ENCODE results near the gene PRKCA.

Gene PRKCA

GRCh38 chr17:66527335-66527734, 224.9 kb downstream of the PRKCA start:
- no peak for FAIRE-seq

DNA sequence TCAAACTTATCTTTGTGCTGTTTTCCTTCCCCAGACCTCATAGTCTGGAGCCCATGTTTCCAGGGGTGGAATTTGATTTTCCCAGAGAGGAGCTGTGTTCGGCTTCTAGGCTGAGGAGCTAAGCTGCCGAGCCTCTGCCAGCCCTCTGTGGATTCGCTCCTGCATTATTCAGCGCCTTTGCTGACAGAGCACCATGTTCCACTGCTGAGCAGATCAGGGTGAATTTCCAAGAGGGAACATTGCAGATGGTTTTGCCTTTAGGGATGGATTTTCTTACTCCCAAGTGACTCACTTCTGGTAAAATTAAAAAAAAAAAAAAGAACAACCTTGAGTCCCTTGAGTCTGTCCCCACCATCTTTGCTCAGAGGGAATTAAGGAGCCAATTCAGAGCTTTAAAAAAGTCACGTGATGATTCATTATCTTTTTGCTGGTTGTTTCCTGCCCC, 229.5 kb downstream of the PRKCA start:
- no peak for FAIRE-seq

DNA sequence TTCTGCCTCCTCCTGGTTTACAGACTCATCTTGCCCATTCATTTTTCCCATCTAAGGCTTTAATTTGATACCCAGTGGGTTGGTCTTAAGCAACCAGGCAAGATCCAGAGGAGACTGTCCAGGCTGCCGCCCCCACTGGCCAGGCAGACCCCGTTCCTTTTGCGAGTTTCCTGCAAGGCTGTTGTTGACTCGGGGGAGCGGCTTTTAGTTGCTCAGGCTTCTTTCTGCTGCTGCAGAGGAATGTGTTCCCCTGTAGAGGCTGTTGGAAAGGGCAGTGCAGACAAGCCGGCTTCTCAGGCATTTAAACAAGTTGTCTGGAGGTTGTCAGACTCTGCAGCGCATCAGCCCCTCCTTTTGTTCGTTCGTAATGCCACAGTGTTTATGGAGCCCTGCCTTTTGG, 231.2 kb downstream of the PRKCA start:
- no peak for FAIRE-seq

DNA sequence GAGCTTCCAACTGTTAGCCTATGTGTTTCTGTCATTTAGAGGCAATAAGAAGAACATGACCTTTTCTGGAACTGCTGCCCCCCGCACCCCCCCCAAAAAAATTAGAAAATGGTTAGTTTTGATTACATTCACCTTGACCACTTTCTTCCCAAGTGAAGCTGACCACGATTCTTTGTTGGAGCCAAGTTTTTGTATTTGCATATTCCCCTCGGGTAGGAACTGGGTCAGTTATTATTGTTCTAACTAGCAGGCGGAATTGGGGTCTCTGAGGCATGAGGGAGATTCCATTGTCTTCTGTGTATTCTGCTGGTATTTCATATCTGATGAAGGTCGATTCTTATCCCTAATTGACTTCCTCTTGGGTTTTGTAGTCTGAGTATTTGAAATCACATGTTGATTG, 231.6 kb downstream of the PRKCA start:
- FAIRE-seq = no peak

DNA sequence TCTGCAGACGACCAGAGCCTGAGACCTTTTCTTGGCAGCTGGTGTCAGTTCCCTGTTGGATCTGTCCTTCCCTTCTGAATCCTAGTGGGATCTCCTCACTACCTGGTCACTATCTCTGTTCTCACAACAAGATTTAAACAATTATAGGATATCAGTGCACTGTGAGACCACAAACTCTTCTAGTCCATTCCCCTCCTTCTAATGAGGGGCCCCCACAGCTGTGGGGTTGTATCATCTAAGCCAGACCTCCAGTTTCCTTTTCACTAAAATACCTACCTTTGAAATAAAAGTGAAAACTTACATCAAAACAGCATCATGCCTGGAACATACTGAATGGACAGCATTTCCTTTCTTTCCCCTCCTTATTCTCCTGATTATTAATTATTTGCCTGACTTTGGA, 233.2 kb downstream of the PRKCA start:
- FAIRE-seq = no peak

DNA sequence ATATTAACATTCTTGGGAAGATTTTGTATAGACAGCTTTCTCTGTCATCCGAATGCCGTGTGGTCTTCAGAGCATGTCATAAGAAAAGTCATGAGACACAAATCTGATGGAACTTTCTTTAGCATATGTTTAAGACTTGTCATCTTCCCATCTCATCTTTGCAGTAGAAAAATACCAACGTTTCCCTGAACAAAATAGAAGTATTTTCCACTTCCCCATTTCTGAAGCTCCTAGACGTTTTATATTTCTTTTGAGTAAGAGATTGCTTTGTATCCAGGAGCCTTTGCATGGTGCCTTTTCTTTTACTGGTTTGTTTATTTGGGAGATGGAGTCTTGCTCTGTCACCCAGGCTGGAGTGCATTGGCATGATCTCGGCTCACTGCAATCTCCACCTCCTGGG, 235.1 kb downstream of the PRKCA start:
- FAIRE-seq = no peak

DNA sequence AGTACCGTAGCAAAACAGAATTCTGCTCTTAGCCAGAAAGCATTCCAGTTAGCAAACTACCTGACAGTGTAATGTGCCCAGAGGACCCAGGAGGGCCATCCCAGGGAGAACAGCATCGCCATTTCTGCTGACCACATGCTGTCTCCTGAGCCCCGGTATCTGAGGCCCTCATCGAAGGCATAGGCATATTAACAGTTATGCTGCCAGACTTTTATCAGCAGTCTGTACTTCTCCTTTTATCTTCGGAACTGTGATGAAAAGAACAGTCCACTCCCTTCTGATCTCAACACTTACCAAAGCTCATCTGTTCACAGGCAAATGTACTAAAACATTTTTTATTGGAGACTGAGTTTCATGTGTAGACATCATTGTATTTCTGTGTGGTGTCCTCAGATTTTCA, 236.4 kb downstream of the PRKCA start:
- no peak for FAIRE-seq

GRCh38 chr17:66540131-66540781, 237.8 kb downstream of the PRKCA start:
- no peak for FAIRE-seq

- FAIRE-seq = no peak
Observed at GRCh38 chr17:66541461-66542128, 239.2 kb downstream of the PRKCA start.

DNA sequence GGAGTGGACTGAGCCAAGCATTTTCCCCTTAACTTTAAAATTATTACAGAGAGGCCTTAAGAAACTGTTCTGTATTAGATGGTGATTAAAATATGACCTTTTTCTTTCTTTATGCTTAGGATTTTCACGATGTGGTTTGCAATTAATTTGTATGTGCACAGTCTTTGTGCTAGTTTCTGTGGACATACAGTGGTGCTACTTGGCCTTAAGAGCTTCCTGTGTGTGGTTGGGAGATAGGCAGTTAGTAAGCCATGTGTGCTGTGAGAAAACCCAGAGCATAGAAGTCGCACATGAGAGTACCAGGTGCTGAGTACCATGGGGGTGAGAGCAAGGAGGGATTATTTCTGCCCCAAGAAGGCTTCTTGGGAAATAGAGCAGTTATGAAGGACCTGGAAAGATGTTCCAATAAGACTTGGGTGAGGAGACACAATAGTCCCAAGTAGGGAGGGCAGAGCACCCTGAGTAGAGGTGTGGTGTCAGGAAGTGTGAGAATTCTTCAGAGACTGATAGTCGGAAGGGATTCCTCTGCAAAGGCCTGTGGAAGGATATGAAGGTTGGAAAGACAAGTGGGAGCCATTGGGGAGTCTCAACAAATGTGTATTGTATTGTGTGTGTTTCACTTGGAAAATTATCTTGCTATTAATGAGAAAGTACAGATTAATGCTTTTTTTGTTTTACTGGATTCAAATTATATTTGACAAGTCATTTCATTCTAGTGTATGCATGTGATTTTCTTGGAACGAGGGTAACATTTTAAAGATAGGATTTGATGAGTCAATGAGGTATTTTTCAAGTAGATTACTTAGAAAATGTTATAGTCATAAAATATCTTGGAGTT, 239.9 kb downstream of the PRKCA start:
- no peak for FAIRE-seq

- no peak for FAIRE-seq
Observed at GRCh38 chr17:66542967-66543520, 240.6 kb downstream of the PRKCA start.

GRCh38 chr17:66543526-66543925, 241.1 kb downstream of the PRKCA start:
- no peak for FAIRE-seq

GRCh38 chr17:66545918-66546317, 243.5 kb downstream of the PRKCA start:
- no peak for FAIRE-seq

DNA sequence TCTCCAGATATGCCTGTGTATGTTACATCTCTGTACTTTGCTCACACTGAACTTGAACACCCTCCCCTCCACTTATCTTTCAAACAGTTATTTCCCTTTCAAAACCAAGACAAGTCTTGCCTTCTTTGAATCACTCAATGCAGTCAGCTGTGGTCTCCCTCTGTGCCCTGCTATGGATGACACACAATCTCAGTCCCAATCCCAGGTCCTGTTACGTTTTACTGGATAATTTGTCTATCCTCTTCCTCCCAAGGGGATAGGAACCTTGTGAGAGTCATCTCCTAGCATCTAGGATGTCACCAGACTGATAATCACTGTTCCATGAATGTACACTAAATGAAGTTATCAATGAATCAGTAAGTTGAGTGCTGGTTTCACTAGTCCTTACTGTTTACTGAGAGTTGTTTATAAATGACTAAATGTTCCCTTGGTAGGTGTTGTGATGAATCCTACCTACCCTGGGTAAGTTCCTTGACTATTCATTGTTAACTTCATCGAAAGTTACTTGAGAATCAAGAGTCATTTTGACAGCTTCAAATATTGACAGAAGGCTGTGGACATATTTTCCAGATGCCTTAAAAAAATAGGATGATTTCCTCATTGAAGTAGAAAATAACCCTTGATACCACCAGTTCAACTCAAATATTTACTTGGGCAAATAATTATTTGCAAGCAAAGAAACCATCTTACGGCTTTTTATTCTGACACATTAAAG, 244.9 kb downstream of the PRKCA start:
- FAIRE-seq = no peak

GRCh38 chr17:66548158-66548557, 245.7 kb downstream of the PRKCA start:
- FAIRE-seq = no peak

DNA sequence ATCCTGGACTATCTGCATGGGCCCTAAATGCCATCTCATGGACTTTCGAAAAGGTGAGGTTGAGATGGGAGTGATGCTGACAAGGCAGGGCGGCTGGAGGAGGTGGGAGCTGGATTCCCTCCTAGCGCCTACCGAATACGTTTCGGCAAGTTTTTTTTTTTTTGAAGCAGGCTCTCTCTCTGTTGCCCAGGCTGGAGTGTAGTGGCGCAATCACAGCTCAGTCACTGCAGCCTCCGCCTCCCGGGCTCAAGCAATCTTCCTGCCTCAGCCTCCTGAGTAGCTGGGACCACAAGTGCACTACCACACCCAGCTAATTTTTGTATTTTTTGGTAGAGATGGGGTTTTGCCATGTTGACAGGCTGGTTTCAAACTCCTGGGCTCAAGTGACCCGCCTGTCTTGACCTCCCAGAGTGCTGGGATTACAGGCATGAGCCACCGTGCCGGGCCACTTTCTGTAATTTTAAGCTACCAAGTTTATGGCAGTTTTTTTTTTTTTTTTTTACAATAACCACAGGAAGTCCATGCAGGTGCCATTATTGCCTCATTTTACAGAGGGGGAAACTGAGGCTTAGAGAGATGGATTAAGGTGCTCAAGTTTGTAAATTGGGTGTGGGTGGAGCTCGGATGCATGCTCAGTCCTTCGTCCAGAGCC, 246.4 kb downstream of the PRKCA start:
- no peak for FAIRE-seq

DNA sequence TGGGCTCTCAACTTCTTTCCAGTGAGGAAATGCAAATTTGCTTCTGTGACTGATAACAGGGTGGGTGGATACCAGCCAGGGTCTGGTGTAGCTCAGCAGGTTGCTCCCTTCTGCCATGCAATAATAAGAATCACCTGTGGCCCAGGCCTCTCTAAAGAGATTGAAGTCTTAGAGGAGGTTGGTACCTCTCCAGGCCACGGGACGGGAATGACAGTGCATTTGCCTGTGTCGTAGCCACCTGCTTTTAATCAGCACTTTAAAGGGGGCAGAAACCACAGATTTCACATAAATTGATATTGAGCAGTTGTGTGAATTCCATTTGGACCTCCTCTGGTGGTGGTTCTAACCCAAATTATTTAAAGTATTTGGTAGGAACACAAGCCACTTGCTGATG, 246.9 kb downstream of the PRKCA start:
- no peak for FAIRE-seq

DNA sequence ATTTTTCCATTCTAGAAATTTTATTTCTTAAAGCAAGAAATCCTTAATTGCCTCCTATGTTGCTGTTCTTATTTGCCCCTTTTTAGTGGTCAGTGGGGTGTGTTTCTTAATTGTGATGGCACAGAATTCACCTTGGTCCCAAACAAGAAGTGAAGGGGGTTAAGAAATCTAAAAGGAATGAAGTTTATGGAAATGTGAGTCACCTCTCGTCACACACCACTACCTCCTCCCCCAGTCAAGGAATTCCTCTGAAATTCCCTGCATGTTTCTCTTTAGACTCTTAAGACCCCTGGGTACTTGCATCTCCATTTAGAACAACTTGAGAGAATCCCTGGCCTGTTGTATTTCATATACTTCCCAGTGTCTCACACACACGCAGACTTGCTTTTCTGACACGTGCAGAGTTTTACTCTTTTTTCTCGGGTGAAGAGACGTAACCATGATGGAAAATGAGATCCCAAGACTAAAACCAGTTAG, 247.4 kb downstream of the PRKCA start:
- FAIRE-seq = no peak

- no peak for FAIRE-seq
Observed at GRCh38 chr17:66551839-66552238, 249.4 kb downstream of the PRKCA start.

DNA sequence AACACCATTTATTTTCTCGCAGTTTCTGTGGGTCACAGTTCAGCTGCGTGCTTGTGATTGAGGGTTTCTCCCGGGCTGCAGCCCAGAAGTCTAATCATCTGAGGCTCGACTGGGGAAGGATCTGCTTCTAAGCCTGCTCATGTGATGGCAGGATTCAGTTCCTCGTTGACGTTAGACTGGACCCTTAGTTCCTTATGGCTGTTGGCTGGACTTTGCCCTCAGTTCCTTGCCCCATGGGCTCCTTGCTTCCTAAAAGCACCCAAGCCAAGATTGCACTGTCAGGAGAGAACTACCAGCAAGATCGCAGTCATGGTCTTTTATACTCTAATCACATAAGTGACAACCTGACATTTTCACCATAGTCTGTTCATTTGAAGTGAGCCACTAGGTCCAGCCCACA, 250.0 kb downstream of the PRKCA start:
- no peak for FAIRE-seq

DNA sequence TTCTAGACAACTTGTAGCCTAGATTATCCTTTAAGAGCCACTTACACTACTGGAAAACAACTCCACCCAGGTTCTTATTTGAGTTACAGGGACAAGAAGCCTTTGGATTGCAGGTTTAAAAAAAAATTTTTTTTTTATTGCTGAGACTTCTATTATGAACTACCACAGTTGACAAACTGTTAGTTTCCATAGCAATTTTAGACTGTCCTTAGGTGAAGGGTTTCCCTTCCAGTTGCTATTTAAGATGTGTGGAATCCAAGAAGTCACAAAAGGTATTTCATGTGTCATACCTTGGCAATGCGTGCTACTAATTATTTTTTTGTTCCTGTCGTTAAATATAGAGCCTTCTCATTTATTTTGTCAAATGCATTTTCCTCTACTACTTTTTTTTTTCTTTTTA, 253.2 kb downstream of the PRKCA start:
- FAIRE-seq = no peak

DNA sequence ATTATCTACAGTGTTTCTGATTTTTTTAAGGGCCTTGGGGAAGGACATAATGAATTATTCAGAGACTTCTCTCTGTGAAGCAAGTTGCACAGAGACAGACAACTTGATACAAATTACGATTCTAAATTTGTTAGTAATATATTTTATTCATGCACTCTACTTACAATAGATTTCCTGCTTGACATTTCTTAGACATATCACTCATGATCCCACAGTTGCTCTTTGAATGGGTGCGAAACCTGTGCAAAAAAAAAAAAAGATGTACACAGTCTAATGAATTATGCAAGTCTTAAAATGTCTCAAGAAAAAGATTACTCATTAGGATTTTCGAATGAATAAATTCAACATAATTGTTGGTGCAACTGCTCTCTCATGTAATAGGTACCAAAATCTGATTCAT, 254.8 kb downstream of the PRKCA start:
- no peak for FAIRE-seq
